HK-2 (cell line): ENCODE results near the gene CHCHD6.
A peak's percentile ranks its signal among the peaks of the same experiment; 100 is the strongest.

Source experiments
- DNase-seq: peaks from one replicate; pipeline ENCODE4 v3.0.0-alpha.2; 2018; ENCODE audit not compliant: unreplicated experiment

Gene CHCHD6, protein sequence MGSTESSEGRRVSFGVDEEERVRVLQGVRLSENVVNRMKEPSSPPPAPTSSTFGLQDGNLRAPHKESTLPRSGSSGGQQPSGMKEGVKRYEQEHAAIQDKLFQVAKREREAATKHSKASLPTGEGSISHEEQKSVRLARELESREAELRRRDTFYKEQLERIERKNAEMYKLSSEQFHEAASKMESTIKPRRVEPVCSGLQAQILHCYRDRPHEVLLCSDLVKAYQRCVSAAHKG

DNA sequence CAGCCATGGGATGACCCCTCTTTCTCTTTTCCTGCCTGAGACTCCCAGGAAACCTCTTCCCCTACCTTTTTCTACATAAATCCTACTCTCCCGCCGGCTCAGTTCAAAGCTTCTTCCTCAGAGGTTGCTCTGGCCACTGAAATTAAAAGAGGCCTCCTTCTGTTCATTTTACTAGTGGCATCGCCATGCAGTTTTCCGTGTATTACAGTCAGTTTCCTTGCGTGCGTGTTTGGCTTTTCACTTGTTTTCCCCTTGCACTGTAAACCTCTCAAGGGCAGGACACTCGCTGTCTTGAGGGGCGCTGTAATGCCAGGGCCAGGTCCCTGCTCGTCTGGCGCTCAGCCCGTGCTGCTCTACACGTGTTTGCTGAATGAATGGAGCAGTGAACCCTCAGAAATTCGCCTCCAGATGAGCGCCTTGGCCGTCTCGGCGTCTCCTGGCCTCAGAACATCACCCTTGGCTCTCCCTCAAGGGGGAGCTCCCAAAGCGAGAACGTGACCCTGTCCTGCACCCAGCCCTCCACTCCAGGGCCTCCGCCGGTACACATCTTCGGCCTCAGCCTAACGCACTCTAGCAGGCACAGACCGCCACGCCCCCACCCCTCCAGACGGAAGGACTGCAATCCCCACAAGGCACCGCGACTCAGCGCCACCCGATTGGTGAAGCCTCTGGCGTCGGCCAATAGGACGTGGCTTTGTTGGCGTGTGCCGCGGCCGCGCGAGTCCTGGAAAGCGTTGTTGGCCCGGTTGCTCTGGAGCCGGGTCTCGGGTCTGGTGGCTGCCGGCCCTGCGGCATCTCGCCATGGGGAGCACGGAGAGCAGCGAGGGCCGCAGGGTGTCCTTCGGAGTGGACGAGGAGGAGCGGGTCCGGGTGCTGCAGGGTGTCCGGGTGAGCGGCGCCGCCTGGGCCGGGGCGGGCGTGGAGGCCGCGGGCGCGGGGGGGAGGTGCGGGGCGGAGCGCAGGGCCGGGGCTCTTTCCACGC is at the start of gene CHCHD6:
CHCHD6 (plus strand) TSS at position 729 of the 982 bp plus-strand sequence; CDS start at position 802, 73 bp downstream.
- DNase-seq = peak; percentile 99

DNA sequence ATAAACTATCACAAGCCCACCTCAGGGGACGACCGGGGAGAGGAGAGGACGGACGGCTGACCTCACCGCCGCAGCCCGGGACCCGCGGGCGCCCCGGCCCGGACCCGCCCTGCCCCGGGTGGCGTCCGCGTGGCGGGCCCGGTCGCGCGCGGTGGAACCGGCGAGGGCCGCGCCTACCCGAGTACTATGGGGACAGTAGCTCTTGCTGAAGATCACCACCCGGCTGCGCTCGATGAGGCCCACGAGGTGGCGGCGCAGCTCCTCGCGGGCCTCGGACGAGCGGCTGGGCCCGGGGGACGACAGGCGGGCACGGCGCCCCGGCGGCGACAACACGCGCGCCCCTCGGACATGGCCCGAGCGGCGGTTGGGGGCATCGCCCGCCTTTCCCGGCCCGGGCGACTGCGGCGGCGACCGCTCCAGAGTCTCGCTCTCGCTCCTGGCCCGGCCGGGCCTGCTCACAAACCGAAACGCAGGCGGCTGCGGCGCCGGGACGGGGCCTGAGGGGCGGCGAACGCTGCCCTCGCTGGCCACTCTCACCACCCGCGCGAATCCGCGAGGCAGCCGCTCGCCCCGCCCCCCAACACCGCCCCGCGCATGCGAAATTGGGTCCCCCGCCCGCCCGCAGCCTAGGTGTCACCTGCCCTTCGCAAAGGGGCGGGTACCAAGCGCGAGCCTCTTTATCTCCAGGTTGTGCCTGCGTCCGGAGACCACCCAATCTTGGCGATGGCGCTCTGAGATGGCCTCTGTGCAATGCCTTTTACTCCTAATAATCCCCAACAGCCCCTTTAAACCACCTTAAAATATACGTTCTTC is 49.3 kb upstream of the CHCHD6 start, which contains the start of gene TXNRD3:
TXNRD3 (minus strand) TSS at position 554 of the 813 bp plus-strand sequence.
- peak; percentile 90 for DNase-seq

DNA sequence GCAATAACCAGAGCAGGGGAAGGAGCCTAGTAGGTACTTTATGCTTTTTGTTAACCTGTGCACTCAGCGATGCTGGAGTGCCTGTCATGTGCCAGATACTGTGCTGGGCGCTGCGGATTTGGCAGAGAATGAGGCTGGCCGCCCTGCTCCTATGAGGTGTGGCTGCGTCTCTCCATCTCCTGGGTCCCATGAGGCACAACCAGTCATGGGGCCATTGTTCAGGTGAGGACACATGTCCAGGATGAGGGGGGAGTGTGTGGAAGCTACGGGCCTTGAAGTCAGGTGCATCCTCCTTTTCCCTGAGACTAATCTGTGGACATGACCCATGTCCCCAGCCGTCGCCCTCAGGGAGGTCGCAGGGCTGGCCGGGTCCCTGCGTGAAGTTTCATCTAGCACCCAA is 48.2 kb upstream of the CHCHD6 start:
- DNase-seq = no peak

DNA sequence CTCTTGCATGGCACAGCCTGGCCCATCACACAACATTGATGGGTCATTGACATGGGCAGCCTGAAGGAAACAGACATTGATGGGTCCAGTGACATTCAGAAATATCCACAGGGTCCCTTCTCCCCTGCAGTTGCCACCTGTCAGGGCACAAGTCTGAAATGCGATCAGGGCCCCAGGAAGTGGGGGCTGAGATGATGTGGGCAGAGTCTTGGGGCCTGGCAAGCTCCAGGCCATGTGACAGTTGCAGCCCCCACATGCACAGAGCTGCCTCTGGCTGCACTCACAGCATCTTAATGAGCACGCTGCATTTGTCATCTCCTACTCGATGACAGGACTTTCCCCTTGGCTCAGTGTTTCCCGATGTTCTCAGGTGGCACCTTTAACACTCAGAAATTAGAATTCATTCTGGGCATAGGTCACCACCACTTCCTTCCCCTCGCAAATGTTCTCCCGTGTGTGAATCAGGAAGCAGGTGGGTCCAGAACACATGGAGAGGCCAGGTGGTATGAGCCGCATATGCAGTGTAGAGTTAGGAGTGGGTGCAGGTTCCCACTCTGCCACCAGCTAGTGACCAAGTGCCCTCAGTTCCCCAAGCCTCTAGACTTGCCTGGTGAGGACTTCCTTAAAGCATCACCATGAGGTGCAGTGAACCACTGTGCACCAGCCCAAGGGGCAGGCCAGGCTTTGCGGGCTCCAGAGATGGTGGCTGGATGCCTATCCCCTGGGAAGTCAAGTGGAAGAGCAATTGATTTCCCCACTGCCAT is 47.5 kb upstream of the CHCHD6 start:
- DNase-seq = no peak

DNA sequence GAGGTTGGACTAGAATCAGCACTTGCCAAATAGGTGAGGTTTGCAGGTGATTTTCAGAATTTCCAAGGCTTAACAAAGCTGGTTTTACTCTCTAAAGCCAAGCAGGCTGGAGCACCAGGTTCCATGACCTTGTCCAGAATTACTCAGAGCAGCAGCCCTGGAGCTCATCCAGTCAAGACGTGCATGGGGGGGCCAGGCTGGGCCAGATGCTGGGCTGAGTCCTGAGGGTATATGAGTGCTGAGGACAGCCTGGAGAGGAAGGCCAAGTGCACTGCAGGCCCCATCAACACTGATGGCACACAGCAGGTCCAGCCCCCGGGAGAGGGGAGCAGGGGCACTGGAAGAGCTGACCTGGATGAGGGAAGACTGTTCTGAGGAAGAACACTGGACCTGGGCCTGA is 46.1 kb upstream of the CHCHD6 start:
- DNase-seq = no peak

DNA sequence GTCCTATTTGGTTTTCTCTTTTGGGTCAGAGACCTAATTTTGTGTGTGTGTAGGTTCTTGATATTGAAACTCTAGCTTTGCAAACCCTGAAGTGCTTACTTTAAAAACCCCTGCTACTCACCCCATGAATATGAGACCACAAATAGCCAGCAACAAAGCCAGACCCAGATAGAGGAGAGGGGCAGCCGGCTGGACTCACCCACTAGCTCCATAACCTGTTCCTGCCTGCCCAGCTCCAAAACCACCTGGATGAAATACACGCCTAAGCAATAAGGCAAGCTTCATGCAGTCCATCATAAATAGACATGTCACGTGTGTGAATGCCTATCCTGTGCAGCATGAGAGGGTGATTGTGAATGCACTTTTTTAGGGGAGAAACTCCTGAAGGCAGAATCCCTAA is 45.5 kb upstream of the CHCHD6 start:
- DNase-seq = no peak

DNA sequence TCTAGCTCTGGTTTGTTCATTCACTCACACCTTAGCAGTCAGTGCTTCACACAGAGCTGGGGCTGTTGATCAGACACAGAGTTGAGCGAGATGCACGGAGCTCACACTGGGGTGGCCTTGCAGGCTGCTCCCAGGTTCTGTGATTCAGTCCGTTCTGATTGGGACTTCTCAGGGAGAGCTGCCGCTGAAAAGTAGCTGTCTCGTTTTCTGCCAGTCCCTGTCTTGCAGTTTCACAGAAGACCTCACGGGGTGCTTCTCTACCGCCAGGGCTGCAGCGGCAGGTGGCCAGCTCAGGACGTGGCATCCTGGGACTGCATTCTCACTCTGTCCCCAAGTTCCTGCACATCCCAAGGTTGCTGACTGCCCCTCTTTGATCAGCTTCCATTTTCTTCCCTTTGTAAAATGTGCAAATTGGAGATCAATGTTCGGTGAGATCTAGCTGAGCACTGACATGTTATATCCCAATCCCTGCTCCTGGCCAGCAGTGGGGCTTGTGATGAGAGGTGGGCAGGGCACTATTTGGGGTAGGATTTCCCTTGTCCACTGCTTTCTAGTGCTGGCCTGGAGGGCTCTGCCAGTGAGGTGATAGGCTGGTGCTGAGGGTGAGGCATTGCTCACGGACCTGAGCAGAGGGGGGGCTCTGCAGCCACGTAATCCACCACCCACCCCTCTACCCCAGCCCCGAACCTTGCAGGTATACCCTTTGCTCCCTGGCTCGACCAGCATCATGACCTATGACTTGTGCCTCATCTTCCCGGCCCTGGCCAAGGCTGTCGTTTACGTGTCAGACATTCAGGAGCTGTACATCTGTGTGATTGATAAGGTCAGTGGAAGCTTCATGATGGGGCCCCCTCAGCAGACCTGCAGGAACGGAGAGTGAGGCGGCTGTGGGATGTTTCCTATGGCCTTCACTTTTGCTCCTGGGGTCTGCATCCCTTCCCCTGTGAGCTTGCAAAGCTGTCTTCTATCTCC is 43.8 kb upstream of the CHCHD6 start:
- no peak for DNase-seq

DNA sequence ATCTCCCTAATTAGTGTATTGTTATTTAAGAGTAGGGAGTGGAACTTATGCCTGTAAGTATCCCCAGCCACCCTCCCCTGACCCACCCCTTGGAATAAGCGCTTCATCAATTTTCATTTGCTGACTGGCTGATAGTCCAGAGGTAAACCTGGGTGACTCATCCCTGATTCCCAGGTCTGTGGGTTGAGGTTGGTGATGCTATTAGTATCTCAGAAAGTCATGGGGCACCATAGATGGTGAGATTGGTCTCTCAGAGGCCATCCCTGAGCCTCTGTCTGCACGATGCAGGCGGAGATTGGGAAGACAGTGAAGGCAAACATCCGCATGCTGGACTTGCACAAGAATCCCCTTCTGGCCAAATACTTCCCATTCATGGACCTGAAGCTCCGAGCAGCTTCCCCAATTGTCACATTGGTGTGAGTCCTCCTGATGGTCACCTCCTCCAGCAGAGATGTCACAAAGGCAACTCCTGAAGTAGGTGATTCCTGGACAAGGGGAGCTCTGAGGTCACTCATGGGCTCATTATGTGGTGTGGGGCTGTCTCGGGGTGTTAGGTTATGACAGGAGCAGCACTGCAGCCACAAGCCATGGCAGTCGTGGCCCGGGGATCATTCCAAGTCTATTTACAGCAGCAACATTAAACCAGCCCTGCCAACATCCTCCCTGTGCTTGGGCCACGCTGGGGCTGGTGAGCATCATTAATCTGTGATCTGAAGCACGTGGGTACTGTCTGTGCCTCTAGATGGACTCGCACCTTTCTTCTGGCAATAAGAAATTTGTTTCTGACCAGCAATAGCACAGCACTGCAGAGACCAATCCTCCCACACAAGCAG is 42.3 kb upstream of the CHCHD6 start:
- no peak for DNase-seq

DNA sequence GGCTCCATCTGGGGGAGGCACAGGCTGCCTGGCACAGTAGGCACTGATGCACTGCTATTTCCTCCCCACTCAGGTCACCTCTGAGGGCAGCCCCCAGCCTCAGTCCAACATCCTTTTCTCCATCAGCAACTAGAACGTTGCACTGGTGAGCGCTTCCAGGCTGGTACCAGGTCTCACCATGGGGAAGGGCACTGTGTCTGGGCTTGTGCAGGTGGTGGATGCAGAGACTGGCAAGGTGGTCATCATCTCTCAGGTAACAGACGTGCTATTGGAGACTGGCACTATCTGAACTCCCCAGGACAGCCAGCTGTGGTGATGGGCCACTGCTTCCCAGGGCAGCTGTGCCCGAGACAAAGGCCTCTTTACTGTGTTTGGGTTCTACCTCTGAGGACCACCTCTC is 40.8 kb upstream of the CHCHD6 start:
- no peak for DNase-seq

DNA sequence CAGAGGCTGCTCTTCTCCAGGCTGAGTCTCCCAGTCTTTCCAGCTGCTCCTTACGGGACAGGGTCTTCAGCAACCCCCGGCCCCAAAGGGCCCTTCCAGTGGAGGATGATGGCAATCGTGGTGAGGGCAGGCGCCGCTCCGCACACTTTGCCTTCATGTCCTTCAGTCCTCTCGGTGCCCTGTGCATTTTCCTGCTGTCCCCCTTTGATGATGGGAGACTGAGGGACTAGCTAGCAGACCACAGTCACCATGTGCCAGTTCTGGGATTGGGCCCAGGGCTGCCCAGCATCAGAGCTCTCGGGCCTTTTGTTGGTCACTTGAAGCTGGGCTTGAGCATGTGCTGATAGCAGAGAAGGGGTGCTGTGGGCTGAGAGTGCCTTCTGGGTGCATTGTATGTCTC is 40.3 kb upstream of the CHCHD6 start:
- DNase-seq = no peak

DNA sequence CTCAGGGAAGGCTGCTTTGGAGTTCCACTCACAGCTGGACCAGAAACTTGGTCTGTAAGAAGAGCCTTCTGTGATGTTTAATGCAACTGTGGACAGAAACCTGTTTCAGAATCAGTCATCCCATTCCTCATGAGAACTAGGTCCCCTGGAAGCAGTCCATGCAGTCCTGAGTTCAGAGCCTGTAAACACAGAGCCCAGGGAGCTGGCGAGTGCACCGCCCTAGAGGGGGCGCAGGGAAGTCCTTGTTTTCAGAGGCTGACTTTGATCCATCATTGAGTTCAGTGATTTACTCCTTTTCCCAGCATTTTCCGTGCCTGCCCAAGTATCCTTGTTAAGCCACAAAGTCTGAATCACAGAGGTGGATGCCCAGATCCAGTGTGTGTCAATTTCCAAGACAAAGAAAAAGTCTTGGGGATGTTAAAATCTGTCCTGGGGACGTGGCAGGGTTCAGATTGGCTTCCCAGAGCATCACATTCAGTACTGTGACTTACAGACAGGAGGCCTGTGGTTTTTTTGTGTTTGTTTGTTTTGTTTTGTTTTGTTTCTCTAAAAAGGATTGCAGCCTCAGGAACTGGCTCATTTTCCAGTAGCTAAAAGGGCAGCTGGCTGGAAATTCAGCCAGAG is 39.3 kb upstream of the CHCHD6 start:
- DNase-seq = no peak

DNA sequence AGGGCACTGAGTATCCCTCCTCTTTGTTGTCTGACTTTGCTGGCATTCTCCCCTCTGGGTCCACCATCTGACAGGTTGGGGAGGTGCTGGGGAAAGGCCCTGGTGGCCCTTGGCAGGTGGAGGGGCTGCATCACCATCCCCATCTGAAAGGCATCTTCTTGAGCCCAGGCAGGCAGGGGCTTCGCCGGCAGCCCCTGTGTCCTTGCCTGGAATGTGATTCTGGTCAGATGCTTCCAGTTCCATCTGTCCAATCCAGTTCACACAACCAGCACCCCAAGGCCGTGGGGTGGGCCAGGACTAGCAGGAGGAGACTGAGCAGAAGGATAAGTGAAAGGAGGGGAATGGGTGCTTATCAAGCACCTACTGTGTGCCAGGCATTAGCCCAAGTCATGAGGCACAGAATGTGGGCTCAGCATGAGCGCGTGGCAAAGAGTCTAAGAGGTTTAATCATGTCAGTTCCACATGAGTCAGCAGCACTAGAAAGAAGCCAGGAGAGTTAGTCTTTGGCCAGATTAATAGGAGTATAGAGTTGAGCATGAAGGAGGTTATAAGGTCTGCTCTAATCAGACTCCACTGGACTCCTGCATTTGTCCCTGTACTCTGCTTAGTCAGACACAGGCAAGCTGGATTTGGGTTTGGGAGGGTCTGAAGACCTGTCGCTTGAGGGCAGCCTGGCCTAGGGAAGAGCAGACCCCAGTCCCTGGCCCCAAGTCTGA is 38.7 kb upstream of the CHCHD6 start:
- DNase-seq = no peak

DNA sequence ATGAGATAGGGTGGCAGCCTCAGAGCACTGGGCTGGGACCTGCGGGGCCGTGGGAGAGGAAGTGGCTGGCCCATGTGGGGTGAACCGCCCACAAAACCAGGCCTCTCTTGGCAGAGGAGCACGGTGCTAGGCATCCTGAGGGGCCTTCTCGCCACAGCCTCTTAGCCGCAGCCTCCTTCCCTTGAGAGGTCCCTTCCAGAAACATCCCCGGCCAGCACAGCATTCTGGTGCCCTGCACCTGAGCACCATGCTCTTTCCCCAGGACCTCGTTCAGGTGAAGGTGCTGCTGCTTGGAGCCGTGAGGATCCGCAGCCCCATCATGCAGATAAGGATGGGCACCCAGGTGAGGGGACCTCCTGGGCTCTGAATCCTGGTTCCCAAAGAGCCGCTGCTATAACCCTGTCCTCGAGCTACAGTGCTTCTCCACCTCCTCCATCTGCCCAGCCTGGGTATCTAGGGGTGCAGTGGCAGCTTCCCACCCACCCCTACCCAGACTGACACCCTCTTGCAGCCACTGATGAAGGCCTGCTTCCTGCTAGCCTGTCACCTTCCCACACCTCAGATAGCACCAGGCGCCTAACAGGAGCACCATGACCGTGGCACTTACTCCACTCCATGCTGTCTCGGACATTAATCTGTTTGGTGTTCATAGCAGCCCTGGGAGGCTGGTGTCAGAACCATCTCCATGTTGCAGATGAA is 37.9 kb upstream of the CHCHD6 start:
- no peak for DNase-seq

DNA sequence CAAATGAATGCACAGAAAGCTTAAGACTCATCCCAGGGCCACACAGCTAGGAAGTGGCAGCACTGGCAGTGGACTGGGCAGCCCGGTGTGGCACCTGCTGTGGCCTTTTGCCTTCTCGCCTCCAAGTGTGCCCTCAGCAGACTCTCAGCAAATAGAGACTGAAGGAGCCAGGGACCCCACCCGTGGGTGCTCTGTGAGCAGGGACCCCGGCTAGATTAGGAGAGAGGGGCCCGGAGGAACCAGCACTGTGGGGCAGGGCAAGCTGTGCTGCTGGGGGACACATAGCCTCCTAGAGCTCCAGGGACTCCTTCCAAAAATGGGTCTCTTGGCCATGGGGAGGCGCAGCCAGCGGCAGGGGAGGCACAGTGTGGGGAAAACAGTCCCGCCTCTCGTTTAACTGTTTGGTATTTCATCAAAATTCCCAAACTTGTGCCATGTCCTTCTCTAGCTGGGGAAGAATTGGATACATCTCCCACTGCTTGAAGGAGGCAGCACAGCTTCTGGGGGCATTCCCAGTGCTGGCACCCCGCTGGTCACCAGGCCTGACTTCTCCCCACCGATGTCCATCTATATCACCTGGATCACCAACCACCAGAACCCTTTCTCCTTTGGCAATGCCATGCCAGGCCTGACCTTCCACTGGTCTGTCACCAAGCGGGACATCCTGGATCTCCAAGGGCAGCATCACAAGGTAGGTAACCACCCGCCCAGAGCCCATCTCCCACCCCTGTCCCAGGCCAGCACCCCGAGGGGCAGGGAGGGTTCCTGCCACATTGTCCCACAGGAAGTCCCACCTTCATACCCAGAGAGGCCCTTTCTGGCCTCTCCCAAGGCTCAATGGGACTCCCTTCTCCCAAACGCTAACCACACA is 37.1 kb upstream of the CHCHD6 start:
- no peak for DNase-seq

DNA sequence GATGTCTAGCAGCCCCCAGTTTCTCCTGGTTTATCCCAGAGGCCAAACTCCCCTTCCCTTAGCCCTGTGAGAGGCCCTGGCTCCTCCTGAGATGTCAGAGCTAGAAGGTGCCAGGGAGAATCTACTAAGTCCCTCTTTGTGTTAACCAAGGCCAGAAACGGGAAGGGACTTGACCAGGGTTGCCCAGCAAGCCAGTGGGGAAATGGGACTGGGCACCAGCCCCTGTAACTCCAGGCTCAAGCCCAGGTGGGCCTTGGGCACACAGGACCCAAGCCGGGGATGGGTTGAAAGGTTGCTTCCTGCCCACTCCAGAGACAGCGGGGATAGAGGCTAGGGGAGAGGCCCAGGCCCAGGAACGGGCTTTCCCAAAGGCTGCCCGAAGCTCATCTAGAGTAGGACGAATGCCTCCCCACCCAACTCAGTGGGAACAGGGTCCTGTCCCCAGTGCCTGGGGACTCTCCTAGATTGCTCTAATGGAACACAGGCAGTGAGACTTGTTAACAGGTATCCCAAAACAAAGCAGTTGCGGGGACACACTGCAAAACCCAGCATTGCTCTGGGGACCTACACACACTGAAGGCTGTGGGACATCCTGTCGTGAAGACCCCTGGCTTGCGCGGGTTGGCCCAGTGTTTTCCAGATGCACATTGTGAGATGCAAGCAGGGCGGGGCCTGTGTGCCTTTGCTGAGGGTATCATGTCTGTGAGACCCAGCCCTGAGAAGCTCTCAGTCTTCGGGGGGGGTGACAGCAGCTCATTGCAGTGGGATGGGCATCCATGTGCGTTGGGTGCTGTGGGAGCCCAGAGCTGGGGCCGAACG is 36.2 kb upstream of the CHCHD6 start:
- DNase-seq = no peak
